HG02852 (cell line): ENCODE results near the gene GGACT.

Source experiments
- ATAC-seq: cut with Tn5 transposase; IDR thresholded peaks from one replicate; pipeline ENCODE4 v1.9.1; 2021; ENCODE audit warnings: mild to moderate bottlenecking, moderate library complexity; ENCODE audit not compliant: unreplicated experiment

The GGACT gene

DNA sequence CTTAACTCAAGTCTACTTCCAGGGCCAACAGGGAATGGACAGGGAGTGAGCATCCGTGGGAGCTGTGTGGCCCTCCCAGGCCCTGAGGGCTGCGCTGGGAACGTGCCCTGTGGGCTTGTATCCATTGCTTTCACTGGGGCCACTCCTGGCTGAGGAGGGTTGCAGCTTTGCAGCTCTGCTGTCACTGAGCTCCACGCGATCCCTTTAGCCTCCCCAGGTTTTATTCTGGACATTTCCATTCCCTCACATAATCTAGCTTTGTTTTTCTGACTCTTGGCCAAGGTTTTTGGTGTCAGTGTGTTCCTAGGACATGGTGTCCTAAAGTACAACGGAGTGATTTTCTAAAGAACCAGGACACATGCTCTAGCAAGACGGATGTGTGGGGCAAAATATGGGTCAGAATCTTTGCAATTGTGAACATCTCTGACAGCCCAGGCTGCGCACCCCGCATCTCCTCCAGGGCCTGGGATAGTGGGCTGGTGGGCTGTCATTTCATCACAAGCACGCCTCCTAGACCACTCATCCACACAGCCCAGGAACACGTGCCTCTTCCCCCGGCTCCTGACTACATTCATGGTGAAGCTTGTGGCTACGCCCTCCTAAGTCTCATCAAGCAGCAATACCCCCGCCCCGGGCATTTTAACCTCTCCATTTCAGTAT lies 28.0 kb downstream of the GGACT start:
- ATAC-seq = no peak

DNA sequence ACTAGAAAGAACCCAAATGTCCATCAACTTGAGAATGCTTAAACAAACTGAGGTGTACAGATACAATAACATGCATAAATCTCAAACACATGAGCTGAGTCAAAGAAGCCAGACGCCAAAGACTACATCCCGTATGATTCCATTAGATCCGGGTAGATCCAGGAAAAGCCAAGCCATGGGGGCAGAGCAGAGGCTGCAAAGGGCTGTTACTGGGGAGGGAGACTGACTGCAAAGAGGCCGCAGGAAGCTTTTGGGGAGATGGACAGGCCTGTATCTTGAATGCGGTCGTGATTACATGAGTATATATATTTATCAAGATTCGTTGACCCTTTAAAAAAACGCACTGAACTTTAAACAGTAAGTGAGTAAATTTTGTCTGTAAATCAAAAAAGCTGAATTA lies 28.7 kb downstream of the GGACT start:
- ATAC-seq = no peak

DNA sequence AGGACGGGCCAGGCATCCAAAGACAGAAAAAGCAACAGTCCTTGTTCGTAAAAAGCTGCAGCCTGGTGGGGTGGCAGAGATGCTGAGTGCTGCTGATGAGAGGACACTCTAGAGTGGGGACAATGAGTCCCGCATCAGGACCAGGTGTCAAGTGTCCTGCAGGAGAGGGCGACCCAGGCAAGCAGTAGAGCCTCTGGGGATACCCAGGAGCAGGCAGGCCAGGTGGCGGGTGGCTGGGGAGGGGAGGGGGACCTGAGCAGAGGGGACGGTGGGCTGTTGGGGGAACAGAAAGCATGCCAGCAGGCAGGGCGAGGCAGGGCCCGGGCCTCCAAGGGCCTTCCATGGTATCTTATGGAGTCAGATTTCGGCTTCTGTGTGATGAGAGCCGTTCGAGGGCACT lies 35.8 kb downstream of the GGACT start:
- ATAC-seq = no peak

- no peak for ATAC-seq
Observed at GRCh38 chr13:100549316-100549715, 39.3 kb downstream of the GGACT start.

DNA sequence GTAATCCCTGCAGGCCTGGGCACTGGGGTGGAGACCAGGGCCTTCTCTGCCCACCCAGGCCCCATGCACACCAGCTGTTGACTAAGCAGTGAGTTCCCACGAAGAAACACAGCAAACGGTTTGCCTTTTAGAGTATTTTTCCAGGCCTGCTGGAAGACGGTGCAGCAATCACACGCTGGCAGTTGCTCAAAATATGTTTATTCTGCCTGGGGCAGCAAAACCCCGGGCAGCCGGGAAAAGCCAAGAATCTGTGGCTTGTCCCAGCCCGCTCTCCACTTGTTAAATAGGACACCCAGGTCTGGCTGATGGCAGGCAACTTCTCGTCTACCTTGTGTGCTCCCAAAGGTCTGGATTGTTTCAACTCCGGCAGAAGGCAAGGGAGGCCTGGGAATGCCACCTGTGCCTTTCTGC lies 40.8 kb downstream of the GGACT start:
- ATAC-seq = no peak

DNA sequence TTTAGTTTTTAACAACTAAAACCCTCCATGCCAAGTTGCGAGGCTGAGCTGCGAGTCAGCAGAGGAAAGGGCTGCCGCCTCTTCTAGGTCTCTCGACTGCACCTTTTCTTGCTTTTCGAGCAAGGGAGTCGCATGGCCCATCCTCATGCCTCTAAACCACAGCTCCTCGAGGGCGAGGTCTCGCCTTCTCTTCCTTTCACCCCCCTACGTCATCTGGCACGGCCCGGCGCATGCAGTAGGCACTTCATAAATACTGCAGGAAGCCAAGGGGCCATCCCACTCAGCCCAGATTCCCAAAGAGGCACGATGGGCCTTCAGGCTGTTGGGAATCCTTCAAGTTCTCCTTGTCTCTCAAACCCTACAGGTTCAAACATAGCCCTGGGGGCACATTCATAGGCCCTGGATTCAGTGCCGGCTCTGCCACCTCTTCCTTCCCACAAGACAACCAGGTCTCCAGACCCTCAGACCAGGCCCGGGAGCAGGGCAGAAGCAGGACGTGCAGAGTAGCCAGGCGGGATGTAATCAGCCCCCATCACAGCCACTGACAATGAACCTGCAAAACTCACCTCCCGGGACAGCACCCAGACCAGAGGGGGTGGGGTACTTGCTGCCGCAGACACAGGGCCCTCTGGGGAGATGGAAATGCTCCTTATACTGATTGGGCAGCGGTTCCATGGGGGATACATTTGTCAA lies 41.7 kb downstream of the GGACT start:
- ATAC-seq = no peak

DNA sequence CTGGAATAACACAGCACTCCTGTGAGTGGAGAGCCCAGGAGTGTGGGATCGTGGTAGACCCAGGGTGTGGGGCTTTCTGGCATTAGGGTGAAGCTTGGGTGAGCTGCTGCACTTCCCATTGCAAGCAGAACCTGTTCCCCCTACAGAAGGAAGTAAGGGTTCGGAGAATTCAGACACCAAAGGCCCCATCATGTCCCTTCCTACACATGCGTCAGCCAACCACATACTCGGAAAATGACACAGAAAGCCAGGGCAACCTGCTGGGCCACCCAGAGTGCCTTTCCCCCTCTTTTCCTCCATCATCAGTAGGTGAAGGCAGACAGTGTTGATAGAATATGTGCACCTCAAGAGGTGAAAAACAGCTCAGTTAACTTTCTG lies 42.9 kb downstream of the GGACT start:
- no peak for ATAC-seq

- no peak for ATAC-seq
Observed at GRCh38 chr13:100544866-100545683, 43.5 kb downstream of the GGACT start.

DNA sequence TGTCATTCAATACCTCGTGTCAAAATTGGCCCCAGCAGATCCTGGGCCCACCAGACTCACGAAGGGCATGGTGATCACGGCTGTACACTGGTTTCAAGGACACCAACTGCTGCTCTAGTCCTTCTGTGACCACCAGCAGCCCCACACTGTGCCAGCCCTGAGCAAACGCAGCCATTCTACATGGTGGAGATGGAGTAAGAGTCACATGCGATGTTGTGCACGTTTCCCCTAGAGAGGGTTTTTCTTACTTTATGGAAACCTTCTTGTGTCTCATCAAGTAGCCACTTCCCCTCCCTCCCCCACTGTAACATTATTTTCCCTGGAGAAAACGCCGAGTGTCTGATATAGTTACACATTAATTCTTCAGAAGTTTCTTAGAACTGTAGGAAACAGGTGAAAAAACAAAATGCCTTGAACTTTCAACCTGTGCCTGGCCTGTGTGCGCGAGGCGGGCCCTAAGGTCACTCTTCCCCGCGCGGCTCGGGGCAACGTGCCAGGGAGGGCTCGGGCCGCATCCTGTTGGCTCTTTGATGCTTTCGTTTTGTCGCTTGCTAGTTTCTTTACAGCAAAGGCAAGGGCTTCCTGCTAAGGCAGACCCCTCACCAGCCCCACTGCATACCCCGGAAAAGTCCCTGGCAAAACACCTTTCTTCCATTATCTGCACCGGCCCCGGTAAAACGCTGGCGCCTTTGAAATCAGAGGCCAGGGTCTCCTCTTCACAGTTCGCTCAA lies 44.6 kb downstream of the GGACT start:
- ATAC-seq = no peak

- peak; percentile 93 for ATAC-seq
Observed at GRCh38 chr13:100542826-100543156, 45.8 kb downstream of the GGACT start.

- no peak for ATAC-seq
Observed at GRCh38 chr13:100541897-100542825, 46.4 kb downstream of the GGACT start.

DNA sequence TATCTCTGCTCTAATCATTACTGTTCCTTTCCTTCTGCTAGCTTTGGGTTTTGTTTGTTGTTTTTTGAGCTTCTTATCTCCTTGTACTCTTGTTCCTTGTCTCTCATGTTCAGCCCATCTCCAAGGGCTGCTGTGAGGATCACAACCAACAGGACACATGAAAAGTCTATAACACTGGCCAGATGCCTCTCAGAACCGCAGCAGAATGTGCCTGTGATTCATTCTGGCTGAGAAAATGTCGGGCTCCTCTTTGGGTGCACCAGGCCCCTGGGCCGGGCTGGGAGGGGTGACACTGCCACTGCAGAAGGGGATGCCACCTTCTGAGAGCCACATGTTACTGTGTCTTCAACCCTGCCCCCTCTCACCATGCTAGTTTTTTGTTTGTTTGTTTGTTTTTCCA lies 48.0 kb downstream of the GGACT start:
- ATAC-seq = no peak

- ATAC-seq = no peak
Observed at GRCh38 chr13:100537951-100538462, 50.6 kb downstream of the GGACT start.

- no peak for ATAC-seq
Observed at GRCh38 chr13:100537486-100537885, 51.1 kb downstream of the GGACT start.

GRCh38 chr13:100536643-100537180 lies 51.9 kb downstream of the GGACT start:
- no peak for ATAC-seq

DNA sequence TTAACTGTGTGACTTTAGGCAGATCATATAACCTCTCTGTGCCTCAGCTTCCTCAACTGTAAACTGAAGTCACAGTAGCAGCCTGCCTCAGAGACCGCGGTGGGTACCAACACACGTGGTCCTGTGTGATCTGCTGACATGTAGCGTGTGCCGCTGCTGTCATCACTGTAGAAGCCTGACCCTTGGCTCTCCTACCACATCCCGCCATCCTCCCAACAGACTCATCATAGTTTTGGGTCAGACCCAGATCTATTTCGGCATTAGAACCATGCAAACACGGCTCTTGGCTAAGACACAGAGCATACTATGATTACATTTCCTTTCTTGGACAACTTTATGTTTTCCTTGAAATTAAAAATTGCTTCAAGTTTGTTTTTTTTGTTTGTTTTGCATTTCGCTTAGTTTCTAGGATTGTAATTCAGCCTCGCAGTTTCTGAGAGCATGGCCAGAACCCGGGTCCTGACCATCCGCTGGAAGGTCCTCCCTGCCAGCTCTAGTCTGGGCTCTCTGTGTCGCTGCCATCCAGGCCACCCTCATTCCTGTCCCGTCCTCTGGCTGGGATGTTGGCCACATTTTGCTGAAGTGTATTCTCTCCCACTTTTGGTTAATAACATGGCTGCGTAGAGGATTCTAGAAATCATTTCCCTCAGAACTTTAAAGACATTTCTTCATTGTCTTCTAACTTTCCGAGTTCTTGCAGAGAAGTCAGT lies 53.0 kb downstream of the GGACT start:
- ATAC-seq = no peak

GRCh38 chr13:100534911-100535310 lies 53.7 kb downstream of the GGACT start:
- ATAC-seq = no peak

DNA sequence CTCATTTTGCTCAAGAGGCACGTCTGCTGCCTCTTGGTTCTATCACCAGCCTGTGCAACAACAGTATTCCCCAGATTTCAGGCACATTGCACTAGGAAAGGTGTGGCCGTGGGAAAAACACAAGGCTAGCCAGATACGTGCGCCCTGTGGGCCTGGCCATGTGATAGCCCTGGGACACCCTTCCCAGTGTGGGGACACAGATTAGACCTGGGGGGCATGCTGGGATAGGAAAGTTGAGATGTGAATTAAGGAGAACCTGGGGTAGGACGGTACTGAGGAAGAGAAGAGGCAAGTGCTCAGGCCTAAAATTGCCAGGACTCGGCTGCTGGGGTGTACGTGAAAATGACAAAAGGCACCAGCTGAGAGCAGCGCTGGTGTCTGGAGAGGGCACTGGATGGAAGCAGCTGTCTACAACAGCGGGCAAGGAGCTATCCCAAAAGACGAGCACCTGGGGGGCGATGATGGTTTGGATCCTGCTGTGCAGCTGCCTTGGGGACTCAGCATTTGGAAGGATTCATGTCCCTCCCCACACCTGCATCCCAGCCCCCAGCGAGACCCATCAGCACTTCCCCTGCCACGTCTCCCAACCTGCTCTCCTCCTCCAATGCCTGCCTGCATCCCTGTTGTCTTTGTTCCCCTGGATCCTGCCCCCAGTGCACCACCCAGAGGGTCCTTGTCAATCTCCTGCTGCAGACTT lies 54.3 kb downstream of the GGACT start:
- no peak for ATAC-seq

- no peak for ATAC-seq
Observed at GRCh38 chr13:100533588-100534041, 55.0 kb downstream of the GGACT start.
